ENCODE measurements around the gene TRAPPC10.
A peak's percentile ranks its signal among the peaks of the same experiment; 100 is the strongest.

TRAPPC10 gene

GRCh38 chr21:44011579-44012473 lies at the start of gene TRAPPC10:
TSS of gene TRAPPC10 (plus strand) at chr21:44012309. CDS start at chr21:44012494, 185 bp downstream.
- no peak for TF ChIP-seq CTCF (IDR thresholded peaks at IDR 0.05; ENCODE audit: low read depth, low read length)
- H3K4me3 ChIP-seq (replicated peaks in 1 of 2; ENCODE audit: low read depth in 2 of 2, low read length in 2 of 2): peak within 1 kb of the TSS; percentile 71 to 75
- DNase-seq (ENCODE audit: low read depth in 2 of 2): peak; percentile 79 to 89

GRCh38 chr21:43965911-43966585 lies 46.1 kb upstream of the TRAPPC10 start:
- no peak overlapping the region for H3K4me3 ChIP-seq (replicated peaks in 1 of 2; ENCODE audit: low read depth in 2 of 2, low read length in 2 of 2)
- no peak for DNase-seq (ENCODE audit: low read depth in 2 of 2)
- no peak for TF ChIP-seq CTCF (IDR thresholded peaks at IDR 0.05; ENCODE audit: low read depth, low read length)

- no peak overlapping the region for H3K4me3 ChIP-seq (replicated peaks in 1 of 2; ENCODE audit: low read depth in 2 of 2, low read length in 2 of 2)
- DNase-seq (ENCODE audit: low read depth in 2 of 2): no peak
- no peak for TF ChIP-seq CTCF (IDR thresholded peaks at IDR 0.05; ENCODE audit: low read depth, low read length)
These were observed 45.1 kb upstream of the TRAPPC10 start for GRCh38 chr21:43966946-43967512.

GRCh38 chr21:43967981-43968380 lies 44.1 kb upstream of the TRAPPC10 start:
- no peak for TF ChIP-seq CTCF (IDR thresholded peaks at IDR 0.05; ENCODE audit: low read depth, low read length)
- DNase-seq (ENCODE audit: low read depth in 2 of 2): no peak
- no peak overlapping the region for H3K4me3 ChIP-seq (replicated peaks in 1 of 2; ENCODE audit: low read depth in 2 of 2, low read length in 2 of 2)

GRCh38 chr21:43968410-43969114 lies 43.5 kb upstream of the TRAPPC10 start:
- TF ChIP-seq CTCF (IDR thresholded peaks at IDR 0.05; ENCODE audit: low read depth, low read length): no peak
- DNase-seq (ENCODE audit: low read depth in 2 of 2): no peak
- H3K4me3 ChIP-seq (replicated peaks in 1 of 2; ENCODE audit: low read depth in 2 of 2, low read length in 2 of 2): no peak overlapping the region

- DNase-seq (ENCODE audit: low read depth in 2 of 2): no peak
- TF ChIP-seq CTCF (IDR thresholded peaks at IDR 0.05; ENCODE audit: low read depth, low read length): no peak
- H3K4me3 ChIP-seq (replicated peaks in 1 of 2; ENCODE audit: low read depth in 2 of 2, low read length in 2 of 2): no peak overlapping the region
These were observed 43.0 kb upstream of the TRAPPC10 start for GRCh38 chr21:43969115-43969444.

Measured in cardiac fibroblast (primary cell).